Neural cell (in vitro differentiated cells): ENCODE measurements around the gene TTC23.

ENCODE experiments used
- CTCF ChIP-seq: fragments of 450-650 bp; IDR thresholded peaks from 2 replicates; pipeline ENCODE4 v1.5.1; 2014; ENCODE audit warnings: antibody characterized with exemption, mild to moderate bottlenecking, moderate library complexity; ENCODE audit not compliant: poor library complexity, severe bottlenecking
- EP300 ChIP-seq: fragments of 450-650 bp; conservative IDR thresholded peaks from 2 replicates; pipeline ENCODE4 v1.6.1; 2014; ENCODE audit warnings: antibody characterized with exemption, mild to moderate bottlenecking, moderate library complexity; ENCODE audit not compliant: poor library complexity, severe bottlenecking
- EZH2 ChIP-seq: fragments of 200-600, 300-800 bp; shearing (Covaris generic), sonication (generic); IDR thresholded peaks from 2 replicates; pipeline ENCODE4 v1.6.1; 2014; ENCODE audit warnings: antibody characterized with exemption, low read length, borderline replicate concordance, mild to moderate bottlenecking; ENCODE audit not compliant: insufficient read depth, poor library complexity, severe bottlenecking
- POLR2AphosphoS5 ChIP-seq: IDR thresholded peaks from 2 replicates; pipeline ENCODE4 v1.6.1; 2012
- RAD21 ChIP-seq: fragments of 450-650 bp; conservative IDR thresholded peaks from 2 replicates; pipeline ENCODE4 v1.6.1; 2014; ENCODE audit warnings: antibody characterized with exemption, mild to moderate bottlenecking, moderate library complexity

GRCh38 chr15:99123713-99124451 lies 125.5 kb downstream of the TTC23 start:
- TF ChIP-seq RAD21, result no peak
- no peak for TF ChIP-seq CTCF
- no peak for TF ChIP-seq POLR2AphosphoS5
- TF ChIP-seq EZH2, result no peak
- no peak for TF ChIP-seq EP300
